Fibroblast of upper back skin (primary cell): Measurements from ENCODE around the gene RPS6KL1.
"Not testable (repeated sequence)": the region's sequence is repeated elsewhere in the genome, so short reads cannot be mapped to it uniquely, and the experiment has no call there.

Experiments used
- DNase-seq: peaks from one replicate; pipeline ENCODE4 v3.0.0-alpha.2; 2013

Gene RPS6KL1

GRCh38 chr14:74934476-74935359 is 11.7 kb upstream of the RPS6KL1 start:
- peak; percentile 36 for DNase-seq

- DNase-seq = no peak
Observed at GRCh38 chr14:74934041-74934440, 11.0 kb upstream of the RPS6KL1 start.

GRCh38 chr14:74932936-74933335 is 9.9 kb upstream of the RPS6KL1 start:
- not testable (repeated sequence) for DNase-seq

- DNase-seq = no peak
Observed at GRCh38 chr14:74932401-74932901, 9.4 kb upstream of the RPS6KL1 start.

- not testable (repeated sequence) for DNase-seq
Observed at GRCh38 chr14:74931744-74932143, 8.7 kb upstream of the RPS6KL1 start.

- no peak for DNase-seq
Observed at GRCh38 chr14:74929242-74929641, 6.2 kb upstream of the RPS6KL1 start.

- no peak for DNase-seq
Observed at GRCh38 chr14:74927225-74927624, 4.2 kb upstream of the RPS6KL1 start.

- DNase-seq = no peak
Observed at GRCh38 chr14:74924061-74924460, 1.0 kb upstream of the RPS6KL1 start.

GRCh38 chr14:74921987-74922751 is 891 bp downstream of the RPS6KL1 start:
- no peak for DNase-seq

- DNase-seq = no peak
Observed at GRCh38 chr14:74921053-74921620, 1.9 kb downstream of the RPS6KL1 start.

GRCh38 chr14:74920281-74920680 is 2.8 kb downstream of the RPS6KL1 start:
- DNase-seq = no peak

- no peak for DNase-seq
Observed at GRCh38 chr14:74919421-74920165, 3.5 kb downstream of the RPS6KL1 start.

- DNase-seq = no peak
Observed at GRCh38 chr14:74918380-74918779, 4.7 kb downstream of the RPS6KL1 start.

- DNase-seq = peak; percentile 32
Observed at GRCh38 chr14:74917646-74918081, 5.4 kb downstream of the RPS6KL1 start.

GRCh38 chr14:74917178-74917543 is 5.9 kb downstream of the RPS6KL1 start:
- DNase-seq = no peak

- no peak for DNase-seq
Observed at GRCh38 chr14:74915826-74916225, 7.2 kb downstream of the RPS6KL1 start.

- no peak for DNase-seq
Observed at GRCh38 chr14:74915426-74915825, 7.6 kb downstream of the RPS6KL1 start.

GRCh38 chr14:74913986-74914573 is 9.0 kb downstream of the RPS6KL1 start:
- peak; percentile 76 for DNase-seq

- DNase-seq = no peak
Observed at GRCh38 chr14:74913393-74913910, 9.6 kb downstream of the RPS6KL1 start.

- no peak for DNase-seq
Observed at GRCh38 chr14:74912801-74913200, 10.3 kb downstream of the RPS6KL1 start.

GRCh38 chr14:74912111-74912510 is 10.9 kb downstream of the RPS6KL1 start:
- DNase-seq = no peak

GRCh38 chr14:74911704-74912103 is 11.4 kb downstream of the RPS6KL1 start:
- DNase-seq = no peak
